HG02642 (cell line): ENCODE measurements around the gene POLL.
"Not testable (repeated sequence)": the region's sequence is repeated elsewhere in the genome, so short reads cannot be mapped to it uniquely, and the experiment has no call there.

Experiments
- ATAC-seq: cut with Tn5 transposase; IDR thresholded peaks from one replicate; pipeline ENCODE4 v1.9.1; 2021; ENCODE audit warnings: mild to moderate bottlenecking; ENCODE audit not compliant: unreplicated experiment, poor library complexity

The POLL gene

DNA sequence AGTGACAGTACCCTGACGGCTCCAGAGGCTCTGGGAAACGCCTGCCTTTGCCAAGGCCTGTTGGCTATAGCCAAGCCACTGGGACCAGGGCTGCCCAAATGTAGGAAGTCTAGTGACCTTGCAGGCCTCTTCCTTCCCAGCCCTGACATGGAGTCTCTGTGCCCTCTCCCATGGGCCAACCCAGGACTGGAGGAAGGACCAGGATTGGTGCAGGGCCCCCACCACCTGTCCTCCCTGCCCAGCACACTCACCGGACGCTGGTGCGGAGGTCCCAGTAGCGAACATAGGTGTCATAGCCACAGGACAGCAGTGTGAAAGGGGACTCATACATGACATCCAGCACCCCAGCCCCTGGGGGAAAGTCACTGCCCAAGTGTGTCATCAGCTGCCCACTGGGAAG, 24.0 kb upstream of the POLL start:
- ATAC-seq, result no peak

DNA sequence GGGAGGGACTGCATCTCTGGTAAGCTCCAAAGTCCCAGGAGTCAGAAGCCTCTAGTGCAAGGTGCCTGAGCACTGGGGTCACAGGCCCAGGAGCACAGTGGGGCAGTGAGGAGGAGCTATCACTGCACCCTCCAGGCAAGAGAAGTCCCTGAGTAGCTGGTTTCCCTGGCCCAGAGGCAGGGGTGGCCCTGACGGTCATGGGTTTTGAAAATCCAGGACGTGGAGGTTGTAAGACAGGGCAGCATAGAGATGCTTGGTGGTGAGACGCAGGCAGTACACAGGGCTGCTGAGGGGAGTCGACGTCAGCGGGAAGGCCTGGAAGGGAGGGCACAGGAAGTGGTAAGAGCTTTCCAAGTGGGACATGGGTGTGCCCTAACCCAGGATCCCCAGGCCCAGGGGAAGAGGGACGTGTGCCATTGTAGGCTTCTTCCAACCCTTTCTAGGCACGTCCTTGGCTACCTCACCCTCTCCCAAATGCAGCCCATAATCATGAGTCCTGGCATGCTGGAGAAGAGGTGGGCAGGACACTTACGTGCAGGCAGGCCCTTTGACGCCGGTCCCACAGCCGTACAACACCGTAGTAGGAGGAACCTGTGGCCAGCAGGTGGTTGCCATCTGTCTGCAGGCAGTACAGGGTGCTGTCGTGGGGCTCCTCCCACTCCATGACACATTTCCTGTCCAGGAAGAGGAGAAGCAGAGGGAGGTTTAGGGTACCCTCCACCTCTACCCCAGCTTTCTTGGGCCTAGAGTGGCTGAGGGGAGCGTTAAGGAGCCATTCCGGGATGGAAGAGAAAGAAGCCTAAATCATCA, 23.2 kb upstream of the POLL start:
- ATAC-seq, result no peak

DNA sequence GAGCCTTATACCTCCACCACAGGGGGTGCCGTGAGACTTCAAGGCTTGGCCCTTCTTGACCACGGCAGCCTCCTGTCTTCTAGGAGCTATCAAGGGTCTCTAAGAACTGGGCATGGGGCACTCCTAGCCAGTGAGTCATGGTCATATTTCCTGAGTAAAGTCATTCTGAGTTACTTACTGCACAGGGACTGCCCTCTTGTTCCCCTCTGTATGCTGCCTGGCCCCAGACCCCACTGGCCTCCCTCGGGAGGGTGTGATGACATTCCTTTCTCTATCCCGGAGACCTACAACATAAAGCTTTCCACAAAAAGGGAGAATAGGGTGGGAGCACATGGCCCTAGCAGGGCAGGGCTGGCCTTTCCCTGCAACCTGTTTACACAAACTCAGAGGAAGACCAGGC, 21.4 kb upstream of the POLL start:
- ATAC-seq, result no peak

DNA sequence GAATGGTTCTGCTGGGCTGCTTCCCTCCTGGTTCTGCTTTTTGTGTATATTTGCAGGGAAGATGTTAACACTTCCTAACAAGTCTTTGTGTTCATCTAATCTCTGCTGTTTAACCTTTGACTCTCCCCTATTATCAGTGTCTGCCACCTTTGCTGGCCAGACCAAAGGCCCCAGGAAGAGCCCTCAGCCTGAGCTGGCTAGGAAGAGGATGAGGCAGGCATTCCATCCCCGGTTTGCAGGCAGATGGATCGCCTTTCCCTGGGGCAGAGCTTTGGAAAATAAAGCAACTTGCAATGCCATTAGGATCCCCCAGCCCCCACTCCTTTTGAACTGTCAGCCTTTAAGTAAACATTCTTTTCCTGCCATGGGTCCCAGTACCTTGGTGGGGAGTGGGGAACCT, 19.1 kb upstream of the POLL start:
- ATAC-seq, result no peak

DNA sequence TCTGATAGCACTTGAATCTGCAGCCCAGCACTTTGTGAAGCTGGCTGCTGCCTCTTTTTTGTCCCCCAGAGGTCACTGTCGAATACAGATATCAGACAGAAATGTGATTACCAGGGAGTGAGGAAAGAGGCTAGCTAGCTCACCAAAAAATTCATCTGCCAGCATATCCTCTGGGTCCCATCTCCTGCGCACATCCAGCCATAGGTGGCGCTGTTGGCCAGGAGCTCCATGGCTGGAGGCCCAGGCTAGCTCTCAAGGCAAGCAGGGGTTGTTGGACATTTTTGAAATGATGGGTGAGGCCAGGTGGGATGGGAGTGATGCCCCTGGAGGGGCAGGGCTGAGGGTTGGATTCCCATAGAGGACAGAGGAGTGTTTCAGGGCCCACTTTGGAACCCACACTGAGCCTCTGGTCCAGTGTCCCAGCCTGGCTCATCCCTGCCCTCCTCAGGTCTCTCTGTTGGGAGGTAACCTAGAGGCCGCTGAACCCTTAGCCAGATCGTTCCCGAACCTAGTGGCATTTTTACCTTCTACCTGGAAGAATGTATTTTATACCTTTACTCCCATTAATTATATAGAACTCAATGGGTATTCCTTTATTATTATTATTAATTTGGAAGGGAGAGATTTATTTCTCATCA, 14.8 kb upstream of the POLL start:
- no peak for ATAC-seq

DNA sequence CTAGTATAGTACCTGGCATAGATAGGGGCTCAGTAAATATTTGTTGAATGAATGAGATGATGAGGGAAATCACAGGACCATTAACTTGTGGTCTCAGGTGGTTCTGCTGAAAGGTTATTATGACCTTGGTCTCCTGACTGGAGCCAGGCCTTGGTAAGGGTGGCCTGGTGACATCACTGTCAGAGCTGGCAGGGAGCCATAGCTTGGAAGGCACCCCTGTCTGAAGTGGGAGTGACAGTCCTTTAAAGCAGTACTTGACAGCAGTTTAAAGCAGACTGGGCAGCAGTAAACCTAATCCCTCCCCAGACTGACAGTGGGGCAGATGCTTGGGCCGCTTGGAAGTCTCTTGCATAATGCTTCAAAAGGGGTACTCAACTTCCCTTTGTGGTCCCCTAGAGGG, 13.5 kb upstream of the POLL start:
- no peak for ATAC-seq

DNA sequence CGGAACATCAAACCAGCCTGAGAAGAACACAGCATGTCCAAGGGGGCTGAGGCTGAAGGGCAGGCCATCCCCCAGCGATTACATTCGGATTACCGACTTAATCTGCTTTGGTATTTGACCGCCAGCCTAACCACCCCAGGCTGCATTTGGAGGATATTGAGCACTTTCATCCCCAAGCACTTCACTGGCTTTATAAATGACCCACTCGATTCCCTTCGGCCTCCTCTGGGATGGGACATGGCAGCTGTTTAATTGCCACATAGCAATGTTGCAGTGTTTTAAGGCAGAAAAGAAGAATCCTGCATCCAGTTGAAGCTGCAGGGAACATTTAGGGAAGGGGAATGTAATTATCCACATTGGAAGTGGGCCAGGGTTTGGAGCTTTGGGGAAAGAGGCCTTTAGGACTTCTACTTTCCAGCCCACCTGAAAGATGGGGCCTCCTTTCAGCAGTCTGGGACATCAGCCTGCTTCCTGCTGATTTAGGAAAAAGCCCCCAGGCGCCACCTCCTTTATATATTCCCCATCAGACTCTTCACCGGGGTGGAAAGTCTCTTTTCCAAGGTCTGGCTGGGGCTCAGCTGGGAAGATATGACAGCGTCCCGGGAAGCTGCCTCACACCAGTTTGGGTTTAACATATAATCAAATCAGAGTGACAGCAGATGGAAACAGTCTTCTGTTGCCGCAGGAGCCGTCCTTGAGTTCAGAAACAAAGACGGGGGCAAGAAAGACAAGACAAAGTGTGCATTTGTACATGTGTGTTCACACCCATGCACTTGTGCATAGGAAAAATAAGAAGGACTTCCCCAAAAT, 9.2 kb upstream of the POLL start:
- no peak for ATAC-seq

DNA sequence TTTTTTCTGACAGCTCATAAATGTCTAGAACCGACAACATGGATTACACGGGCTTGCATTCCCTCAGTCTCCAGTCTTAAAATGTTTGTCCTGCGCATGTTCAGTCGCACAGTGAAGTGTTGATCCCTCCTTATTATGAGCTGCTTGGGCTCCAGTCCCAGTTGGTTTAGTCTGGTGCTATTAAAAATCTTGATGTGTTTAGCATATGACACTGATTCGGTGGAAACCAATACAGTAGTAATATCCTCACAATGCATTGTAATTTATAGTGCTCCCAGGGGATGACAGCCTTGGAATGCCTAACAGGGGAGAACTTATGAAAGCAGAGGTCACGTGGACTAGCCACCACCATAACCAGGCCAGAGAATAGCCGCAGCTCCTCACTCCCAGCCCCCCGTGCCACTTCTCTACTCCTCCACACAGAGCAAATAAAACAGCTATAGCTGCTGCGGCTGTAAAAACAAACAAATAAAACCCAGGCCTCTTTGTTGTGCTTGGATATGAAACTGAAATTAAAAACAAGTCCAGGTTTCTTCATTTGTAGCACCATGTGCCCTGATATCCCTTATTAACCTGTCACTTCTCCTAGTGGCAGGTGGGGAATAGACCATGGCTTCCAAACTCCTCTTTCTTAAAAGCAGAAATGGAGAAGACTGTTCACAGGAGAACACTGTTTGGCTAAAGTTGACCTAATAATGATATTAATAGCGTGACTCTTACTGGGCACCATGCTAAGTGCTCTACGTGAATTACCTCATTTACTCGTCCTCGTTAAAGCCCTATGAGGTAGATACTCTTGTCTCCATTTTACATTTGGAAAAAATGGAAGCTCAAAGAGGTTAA, 7.8 kb upstream of the POLL start:
- no peak for ATAC-seq

DNA sequence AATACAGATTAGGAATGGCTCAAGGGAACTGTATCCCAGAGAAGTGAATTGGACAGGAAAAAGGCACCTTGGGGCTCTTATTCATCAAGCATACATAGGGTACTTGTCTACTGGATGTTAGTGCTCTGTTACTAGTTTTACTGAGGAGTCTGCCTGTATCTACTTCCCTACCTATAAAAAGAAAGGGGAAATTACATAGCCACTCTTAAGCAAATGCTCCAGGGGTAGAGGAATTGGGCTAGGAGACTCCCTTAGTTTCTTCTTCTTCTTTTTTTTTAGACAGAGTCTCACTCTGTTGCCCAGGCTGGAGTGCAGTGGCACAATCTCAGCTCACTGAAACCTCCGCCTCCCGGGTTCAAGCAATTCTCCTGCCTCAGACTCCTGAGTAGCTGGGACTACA, 5.3 kb upstream of the POLL start:
- ATAC-seq, result not testable (repeated sequence)

DNA sequence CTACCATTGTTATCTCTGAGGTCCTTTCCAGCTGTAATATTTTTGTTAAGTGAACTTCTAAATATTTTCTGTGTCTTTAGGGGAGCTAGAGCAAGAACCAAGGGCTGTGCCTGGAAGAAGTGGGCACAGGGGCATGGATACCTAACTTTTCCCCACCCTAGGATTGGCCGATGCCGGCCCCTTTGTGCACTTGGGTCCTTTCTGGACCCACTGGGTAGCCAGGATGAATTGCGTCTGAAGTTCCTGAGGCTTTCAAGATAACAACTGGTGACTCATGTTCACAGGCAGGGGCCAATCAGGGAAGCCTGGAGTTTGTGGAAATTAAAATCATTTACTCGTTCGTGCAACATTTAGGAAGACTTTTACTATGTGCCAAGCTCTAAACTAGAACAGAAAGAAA, 822 bp upstream of the POLL start:
- no peak for ATAC-seq

DNA sequence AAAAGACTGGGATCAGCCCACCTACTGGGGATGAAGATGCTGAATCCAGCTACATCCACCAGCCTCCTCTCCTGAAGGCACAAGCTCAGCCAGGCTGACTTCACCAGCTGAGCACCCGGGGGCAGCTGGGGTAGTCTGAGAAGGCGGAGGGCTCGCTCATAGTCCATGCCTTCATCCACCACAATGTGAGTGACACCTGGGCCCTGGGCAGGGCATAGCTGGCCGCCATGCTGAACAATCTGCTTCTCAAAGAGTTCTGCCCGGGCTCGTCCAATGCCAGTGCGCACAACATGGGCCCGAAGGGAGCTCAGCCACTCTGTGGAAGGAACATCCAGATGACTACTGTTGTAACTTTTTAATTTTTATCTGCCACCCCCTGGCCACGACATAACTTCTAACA, 2.2 kb downstream of the POLL start:
- ATAC-seq, result no peak

DNA sequence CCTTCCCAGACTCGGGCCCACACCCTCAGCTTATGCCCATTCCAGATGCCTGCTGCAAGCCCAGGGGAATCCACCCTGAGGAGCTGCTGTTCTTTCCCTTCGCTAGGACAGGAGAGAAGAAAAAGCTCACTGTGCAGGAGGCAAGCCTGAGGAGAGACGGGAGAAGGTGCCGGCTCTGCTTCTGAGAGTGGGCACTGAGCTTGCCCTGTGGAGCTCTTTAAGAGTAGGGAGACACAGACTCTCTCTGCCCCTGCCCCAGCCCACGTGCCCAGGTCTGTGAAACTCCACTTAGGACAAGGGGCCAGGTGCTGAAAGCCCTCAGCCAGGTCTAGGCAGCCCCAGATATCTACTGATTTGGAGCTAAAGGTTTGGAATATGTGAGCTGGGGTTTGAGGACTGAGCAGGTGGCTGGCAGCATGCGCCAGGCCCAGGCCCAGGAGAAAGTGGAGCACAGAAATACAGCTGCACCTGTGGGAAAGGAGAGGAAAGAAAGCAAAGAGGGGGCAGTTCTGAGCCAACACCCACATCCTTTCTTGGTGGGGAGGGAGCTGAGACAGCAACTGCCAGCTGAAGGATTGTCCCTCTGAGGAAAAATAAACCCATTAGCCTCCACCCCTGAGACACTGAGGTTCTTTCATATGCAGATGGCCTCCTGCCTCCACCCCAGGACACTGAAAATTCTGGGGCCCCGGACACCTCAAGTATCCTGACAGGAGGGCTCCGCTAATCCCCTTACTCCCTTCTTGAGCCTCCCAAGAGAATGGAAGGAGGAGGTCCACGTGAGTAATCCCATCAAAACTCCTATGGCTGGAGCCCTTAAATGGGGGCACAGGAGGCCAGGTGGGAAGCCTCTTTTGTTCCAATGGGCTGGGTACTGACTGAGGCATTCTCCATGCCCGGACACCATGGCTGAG, 7.3 kb downstream of the POLL start:
- ATAC-seq, result no peak

DNA sequence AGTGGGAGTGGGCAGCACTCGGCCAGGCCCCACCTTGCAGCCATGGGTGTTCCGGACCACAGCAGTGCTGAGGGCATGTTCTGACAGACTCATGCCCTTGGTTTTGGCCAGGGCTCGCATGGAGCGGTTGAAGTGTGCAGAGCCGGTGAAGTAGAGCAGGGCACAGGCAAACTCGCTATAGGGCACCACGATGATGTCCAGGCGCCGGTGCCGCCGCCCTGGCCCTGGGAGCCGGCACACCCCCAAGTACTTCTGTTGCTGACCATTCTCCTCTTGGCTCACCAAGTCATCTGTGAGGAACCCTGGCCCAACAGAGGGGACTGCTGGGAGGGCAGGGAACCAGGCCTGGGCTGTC, 8.6 kb downstream of the POLL start:
- ATAC-seq, result no peak

DNA sequence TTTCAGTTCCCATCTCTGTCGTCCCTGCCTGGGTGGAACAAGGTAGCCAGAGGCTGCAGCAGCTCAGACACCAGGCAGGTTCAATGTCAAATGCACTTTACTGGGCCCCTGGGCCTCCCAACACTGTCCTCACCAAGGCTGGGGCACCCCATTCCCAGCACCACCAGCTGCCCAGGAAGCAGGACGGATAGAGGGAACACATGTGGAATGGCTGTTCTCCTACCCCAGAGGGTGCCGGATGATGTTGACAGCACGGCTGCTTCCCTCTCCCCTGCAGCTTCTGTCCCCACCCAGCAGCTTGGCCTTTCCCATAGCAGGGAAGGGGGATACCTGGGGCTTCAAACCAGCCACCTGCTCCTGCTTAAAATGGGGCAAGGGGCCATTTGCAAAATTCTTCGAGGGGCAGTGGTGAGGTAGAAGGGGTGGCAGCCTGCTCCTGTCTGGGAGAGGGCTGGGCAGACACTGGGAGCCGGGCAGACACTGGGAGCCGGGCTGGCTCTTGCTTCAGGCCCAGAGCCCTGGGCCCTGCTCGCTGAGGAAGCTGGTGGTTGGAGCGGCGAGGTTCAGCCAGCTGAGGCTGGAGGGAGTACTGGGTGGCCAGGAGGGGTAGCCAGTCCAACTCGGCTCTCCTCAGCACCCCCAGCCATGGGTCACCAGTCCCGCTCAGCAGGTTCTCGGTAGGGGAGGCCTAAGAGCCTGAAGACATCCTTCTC, 9.1 kb downstream of the POLL start:
- no peak for ATAC-seq

DNA sequence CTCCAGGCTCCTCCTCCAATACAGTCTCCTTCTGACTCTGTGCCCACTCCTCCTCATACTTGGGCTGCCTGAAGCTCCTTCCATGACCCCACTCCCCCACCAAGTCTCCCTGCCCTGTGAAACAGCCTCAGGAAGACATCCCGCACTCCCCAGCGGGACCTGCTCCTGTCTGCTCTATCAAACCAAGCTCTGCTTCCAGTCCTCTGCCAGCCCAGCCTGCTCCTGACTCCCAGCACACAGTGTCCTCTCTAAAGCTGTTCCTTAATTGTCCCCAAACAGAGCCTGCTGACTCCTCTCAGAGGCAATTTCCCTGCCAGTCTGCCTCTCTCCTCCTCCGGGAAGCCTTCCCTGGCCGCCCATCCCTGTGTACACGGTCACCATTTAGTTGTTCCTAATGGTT, 9.9 kb downstream of the POLL start:
- ATAC-seq, result no peak

DNA sequence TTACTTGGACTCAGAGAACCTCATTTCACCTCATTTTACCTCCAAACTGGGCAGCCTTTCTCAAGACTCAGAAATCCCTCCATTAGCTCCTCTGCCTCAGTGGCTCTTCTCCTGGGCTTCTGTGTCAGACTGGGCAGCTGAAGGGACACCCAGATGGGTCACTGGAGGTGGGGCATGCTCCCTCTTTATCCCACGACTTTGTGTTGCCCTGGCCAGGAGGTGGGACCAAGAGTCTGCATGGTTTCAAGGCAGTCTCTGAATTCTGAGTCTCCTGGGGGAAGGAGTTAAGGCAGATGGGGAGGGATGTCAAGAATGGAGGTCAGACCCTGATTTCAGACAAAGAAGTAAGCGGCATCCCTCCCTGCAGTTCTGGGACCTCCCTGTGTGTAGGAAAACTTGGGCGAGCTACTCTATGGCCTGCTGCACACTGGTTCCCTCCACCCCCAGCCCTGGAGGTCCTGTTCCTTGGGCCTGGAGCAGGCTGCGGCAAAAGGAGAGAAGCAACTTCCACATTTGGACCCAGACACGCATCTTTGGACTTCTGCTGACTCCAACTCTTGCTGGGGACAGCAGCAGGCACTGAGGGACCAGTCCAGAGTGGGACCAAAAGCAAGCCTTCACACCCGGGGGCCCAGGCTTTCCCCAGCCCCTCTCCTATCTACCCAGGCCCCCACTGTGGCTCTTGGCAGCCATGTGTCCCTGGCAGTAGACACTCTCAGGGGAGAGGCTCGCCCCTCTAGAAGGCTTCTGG, 10.8 kb downstream of the POLL start:
- no peak for ATAC-seq

DNA sequence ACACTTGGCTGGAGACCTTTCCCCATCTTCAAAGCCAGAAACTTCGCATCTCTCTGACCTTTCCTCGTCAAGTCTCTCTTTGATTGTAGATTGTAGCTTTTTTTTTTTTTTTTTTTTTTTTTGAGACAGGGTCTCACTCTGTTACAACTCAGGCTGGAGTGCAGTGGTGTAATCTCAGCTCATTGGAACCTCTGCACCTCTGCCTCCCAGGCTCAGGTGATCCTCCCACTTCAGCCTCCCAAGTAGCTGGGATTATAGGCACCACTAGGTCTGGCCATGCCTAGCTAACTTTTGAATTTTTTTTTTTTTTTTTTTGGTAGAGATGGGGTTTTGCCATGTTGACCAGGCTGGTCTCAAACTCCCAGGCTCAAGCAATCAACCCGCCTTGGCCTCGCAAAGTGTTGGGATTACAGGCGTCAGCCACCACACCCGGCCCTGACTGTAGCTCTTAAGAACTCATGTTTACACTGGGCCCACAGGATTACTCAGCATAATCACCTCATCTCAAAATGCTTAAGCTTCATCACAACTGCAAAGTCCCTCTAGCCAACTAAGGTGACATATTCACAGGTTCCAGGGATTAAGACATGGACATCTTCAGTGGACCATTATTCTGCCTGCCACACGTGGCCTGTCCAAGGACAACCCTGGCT, 11.7 kb downstream of the POLL start:
- ATAC-seq, result no peak
